HG02852 (cell line): ENCODE data around the gene KIF13A.
"Not testable (repeated sequence)": the region's sequence is repeated elsewhere in the genome, so short reads cannot be mapped to it uniquely, and the experiment has no call there.

Source experiments
- ATAC-seq: cut with Tn5 transposase; IDR thresholded peaks from one replicate; pipeline ENCODE4 v1.9.1; 2021; ENCODE audit warnings: mild to moderate bottlenecking, moderate library complexity; ENCODE audit not compliant: unreplicated experiment

Gene KIF13A

DNA sequence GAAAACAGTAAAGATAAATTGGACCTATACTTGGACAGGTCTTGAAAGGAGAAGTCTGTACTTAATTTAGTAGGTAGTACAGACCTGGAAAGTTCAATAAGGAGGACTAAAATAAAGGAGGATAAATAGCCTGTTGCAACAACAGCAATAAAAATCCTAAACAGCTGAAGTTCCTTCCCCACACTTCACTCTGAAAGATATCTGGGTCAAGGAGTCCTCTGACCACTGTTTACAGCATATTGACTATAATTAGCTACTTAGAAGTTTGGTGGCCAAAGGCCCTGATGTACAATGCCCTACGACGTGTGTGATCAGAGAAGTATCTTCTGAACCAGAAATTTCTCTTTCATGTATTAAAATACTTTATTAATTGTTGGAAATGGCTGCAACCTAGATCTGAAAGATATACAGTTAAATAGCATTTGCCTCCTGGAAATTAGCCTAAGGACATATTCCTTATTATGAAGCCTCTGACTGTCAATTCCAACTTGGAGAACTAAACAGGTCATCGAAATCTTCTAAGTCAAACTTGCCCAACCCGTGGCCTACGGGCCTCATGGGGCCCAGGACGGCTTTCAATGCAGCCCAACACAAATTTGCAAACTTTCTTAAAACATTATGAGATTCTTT is 82.8 kb downstream of the KIF13A start:
- ATAC-seq, result no peak

DNA sequence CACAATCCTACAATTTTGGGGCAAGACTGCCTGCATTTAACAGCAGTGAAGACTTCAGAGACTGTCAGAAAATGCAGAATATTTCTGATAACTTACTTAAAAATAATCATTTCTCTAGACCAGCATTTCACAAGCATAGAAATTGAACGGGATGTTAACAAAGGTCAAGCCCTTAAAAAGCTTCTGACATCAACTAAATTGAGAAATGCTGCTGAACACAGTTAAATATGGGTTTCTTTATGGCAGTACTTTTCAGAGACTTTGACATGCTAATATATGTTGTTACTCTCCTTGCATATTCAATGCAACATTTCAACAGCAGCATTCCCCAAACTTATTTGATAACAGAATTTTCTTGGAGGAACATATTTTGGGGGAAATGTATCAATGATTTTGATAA is 84.5 kb downstream of the KIF13A start:
- ATAC-seq, result no peak

DNA sequence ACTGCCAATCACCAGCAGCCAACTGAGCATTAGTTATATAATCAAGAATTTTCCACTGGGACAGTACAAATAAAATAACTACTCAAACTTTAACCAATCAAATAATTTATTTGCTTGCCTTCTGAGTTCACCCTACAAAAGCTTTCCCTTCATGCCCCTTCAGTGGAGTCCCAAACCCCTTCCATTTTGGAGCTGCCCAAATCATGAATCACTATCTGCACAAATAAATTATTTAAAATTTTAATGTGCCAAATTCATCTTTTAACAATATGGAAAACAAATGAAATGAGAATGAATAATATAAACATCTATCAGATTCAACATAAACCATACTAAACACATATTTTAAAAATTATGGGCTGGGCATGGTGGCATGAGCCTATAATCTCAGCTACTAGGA is 85.9 kb downstream of the KIF13A start:
- ATAC-seq, result no peak

DNA sequence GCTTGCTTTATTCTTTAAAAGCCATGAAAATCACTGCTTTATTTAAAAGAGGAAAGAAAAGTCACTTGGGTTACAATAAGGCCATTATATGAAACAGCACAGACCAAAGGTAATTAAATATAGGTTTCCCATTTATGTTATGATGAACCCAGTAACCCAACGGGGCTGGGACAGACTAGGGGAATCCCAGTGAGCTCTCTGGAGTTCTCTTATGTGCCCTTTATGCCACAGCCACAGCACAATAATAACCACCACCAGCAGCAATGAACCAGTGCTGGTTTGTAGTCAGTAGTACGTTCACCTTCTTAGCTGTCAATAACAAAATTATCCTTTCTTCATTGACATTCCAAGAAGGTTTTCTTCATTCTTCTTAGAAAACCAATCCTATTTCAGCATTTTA is 87.4 kb downstream of the KIF13A start:
- no peak for ATAC-seq

DNA sequence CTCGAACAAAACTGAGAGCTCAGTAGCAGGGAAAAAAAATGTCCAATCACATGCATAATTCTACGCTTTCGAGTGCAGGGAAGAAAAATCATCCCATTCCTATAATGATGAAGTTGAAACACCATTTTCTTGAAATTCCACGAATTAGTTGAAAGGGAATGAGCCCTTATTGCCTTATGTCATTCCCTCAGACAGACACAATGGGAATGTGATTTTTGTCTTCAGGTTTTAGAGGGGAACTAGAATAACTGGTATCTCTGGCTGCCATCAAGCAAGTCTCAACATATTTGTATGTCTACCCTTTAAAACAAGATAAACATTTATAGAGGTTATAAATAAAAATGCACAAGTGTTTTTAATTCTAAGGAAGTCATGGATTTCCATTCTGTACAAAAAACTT is 87.9 kb downstream of the KIF13A start:
- ATAC-seq, result no peak

DNA sequence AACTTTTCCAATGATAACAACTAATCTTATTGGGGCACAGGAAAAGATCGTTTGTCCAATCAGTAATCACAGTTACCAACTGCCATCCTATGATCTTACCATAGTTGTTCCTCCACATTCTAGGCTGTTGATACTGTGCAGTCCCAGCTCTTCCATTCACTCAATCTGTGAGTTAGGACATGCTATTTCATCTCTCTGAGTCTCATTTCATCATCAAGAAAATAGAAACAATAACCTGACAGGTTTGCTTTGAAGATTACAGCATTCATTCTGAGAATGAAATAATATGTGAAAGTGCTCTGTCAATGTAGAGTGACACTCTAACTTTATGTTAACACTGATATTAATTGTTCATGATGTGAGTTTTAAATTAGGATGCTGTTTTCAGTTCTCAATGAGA is 89.8 kb downstream of the KIF13A start:
- no peak for ATAC-seq

DNA sequence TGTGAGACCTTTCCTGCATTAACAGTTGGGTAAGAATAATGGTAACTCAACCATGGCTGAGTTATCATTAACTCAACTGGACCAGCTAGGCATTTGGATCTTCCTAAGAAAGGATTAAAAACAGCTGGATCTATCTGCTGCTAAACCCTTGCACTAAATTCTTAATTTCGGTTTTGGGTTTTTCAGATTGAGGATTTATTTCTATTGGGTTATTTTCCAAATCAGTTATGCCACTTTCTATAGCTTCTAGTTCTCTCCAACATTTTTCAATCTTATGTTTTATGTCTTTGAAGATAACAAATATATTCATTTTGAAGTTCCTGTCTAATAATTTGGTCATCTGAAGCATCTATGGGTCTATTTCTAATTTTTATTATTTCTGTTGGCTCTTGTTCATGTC is 92.5 kb downstream of the KIF13A start:
- no peak for ATAC-seq

DNA sequence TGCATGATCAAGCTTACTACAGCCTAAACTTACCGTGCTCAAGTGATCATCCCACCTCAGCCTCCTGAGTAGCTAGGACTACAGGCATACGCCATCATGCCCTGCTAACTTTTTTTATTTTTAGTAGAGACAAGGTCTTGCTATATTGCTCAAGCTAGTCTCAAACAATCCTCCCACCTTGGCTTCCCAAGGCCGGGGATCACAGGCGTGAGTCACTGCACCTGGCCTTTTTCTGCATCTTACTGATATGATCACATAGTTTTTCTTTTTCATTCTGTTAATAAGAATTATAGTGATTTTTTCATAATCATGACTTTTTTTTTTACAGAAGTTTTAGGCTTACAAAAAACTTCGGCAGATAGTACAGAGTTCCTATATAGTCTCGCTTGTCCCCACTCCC is 93.2 kb downstream of the KIF13A start:
- no peak for ATAC-seq

DNA sequence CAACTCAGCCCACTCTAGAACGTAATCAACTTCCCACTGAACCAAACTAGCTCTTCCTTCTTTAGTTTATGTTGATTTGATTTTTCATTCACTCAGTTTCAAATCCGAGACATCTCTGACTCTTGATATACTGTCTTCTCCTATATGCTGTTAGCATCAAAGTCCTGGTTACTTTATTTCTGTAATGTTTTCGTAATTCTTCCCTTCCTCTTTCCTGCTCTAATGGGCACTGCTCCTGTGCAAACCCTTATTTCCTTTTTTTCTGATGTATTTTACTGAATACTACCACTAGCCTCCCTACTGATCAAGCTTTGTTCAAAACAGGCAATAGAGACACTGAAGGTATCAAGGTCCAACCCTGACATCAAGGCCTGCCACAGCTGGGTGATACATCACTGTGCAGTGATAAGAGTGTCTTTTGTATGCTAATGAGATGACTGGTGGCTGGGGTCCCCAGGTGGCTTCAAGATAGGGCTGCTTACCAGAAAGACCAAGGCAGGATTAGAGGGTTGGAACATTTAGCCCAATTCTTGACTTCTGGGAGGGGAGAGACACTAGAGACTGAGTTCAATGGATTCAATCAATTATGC is 95.2 kb downstream of the KIF13A start:
- no peak for ATAC-seq

DNA sequence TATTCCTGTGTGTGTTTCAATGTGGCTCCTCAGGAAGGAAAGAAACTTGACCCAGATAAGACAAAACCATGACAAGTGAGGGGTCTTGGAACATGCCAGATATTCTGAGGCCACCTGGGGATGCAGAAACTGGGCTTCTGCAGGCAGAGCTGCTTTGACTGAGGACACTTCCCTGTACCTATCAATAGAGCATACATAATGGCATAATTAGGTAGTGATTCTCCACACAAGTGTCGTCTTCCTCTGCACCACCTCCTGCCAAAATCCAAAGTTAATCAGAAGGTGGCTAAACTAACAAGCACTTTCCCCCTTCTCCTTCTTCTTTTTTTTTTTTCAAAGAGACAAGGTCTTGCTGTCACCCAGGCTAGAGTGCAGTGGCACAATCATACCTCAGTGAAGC is 97.1 kb downstream of the KIF13A start:
- ATAC-seq, result no peak

DNA sequence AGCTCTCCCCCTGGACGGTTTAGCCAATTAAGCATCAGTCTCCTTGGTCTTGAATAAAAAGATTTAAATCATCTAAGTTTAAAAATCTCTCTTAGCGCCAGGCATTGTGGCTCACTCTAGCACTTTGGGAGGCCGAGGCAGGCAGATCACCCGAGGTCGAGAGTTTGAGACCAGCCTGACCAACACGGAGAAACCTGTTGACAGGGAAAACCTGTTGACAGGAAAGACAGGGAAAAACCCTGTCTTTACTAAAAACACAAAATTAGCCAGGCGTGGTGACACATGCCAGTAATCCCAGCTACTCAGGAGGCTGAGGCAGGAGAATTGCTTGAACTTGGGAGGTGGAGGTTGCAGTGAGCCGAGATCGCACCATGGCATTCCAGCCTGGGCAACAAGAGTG is 97.7 kb downstream of the KIF13A start:
- ATAC-seq, result not testable (repeated sequence)

DNA sequence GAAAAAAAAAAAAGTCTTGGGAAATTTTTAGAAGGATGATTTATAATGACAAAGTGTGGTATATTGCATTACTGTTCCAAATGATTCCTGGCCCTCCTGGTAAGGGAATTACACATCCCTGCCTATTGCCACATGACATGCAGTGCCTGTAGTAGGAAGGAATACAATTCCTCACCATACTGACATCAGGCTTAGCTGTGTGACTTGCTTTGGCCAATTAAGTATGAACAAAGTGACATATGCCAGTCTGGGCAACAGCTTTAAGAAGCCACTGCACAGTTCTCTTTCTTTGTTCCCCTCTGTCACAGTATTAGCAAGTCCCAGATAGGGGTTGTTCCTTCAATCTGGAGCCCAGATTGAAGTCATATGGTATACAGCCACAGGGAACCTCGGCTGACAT is 100.5 kb downstream of the KIF13A start:
- no peak for ATAC-seq

DNA sequence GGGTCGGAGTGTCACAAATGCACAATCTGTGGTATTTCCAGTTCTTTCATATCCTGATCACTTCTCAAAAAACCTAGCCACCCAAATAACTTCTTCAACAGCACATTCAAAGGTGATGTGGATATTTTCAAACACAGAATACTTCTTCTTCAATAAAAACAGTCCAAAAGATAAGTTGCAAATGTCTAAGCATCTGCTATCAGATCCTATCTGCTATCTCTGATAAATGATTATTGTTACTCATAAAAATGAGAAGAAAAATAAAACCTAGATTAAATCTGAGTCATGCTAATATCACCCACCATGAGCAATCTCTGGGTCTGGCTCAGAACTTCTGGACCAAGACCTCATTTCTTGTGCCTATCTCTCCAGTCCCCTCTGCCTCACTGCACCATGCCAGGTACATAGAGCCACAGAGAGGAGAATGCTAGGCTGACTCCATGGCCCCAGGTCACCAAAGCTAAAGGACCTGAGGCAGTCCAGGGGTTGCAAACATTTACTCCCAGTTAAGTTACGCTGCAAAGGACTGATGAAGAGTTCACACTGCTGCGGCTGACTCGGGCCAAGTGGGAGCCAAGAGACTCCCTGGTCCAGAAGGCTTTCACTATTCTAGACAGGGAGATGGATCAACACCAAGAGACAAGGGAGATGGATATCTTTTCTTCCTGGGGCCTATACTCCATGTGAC is 101.4 kb downstream of the KIF13A start:
- no peak for ATAC-seq

DNA sequence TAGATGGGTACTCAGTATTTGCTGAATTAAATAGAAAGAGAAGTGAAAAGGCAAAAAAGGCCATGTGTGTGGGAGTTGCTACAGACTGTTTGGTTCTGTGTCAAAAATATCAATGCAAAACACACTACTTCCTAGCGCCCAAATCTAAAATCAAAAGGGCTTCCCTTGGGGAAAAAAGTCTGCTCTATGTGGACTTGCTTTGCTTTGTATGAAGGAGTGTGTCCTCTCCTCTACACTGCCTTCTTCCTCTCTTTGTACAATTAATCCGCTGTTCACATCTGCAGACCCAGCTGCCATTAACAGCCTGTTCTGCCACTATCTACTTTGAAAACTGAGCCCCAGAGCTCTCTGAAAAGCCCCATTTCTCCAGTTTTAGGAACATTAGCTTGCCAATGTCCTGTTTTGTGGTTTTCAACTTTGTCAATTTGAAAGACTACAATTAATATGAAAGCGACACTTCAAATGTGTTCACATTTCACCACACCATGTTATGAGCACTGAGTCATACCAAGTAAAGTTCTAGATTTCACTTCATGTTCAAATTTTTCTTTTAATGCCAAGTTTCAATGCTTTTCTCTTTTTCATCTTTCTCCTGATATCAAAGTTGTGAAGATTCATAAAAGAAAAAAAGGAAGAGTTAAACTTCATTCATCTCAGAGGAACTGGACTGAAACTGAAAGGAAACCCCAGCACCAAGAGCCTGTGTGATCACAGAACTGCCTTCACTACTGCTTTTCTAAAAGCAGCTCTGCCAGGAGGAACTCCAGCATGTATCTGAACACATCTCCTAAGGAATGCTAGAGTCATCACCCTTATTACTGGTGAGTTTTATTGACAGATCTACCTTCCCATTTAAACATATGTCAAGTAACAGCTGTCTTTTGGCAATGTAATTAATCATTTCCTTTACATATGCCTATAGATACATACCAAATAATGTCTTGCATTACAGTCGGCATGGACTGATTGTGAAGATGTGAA is 102.6 kb downstream of the KIF13A start:
- ATAC-seq, result peak; percentile 87

DNA sequence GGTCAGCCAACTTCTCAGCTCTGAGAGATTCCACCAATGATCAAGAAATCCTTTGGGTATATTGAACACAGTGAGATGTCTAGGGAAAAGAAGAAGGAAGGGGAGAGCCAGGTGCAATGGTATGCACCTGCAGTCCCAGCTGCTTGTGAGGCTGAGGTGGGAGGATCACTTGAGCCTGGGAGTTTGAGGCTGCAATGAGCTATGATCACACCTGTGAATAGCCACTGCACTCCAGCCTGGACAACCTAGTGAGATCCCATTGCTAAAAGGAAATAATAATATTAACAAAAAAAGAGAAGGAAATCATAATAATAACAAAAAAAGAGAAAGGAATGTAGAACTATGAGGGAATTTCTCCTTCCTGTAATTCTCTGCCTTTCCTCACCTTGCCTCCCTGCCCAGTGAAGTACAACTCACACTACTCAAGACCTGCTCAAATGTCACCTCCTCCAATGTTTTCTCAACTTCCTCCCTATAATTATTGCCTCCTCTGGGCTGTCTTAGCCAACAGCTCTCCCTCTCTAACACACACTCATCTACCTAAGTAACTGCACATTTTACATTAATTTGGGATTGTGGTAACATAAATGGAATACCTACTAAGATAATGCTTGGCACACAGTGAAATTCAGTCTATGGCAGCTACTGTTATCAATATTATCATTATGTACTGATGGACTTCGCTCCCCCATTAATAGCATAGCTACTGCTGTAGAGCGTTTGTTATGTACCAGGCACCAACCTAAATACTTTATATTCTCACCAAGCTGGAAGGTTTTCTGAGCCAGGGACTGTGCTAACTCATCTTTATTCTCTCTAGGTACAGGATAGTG is 103.6 kb downstream of the KIF13A start:
- peak; percentile 0 for ATAC-seq

DNA sequence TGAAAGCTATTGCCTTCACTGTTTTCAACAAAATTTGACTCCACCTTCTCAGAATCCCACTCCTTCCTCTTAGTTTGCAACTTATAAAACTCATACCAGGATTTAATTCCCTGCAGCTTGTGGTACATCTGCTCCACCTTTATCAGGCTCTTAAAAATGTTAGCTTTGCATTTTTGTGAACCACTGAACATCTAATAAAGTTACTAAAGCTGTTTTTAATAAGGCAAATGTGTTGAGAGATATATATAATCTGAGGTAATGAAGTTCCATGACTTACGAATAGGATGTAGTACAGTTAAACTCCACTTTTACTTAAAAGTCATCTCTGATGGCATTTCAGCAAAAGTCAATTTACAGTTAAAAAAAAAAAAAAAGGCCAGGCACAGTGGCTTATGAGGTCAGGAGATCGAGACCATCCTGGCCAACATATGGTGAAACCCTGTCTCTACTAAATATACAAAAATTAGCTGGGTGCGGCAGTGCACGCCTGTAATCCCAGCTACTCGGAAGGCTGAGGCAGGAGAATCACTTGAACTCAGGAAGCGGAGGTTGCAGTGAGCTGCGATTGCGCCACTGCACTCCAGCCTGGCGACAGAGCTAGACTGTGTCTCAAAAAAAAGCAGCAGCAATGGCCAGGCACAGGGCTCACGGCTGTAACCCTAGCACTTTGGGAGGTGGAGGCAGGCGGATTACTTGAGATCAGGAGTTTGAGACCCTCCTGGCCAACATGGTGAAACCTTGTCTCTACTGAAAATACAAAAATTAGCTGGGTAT is 106.2 kb downstream of the KIF13A start:
- no peak for ATAC-seq

DNA sequence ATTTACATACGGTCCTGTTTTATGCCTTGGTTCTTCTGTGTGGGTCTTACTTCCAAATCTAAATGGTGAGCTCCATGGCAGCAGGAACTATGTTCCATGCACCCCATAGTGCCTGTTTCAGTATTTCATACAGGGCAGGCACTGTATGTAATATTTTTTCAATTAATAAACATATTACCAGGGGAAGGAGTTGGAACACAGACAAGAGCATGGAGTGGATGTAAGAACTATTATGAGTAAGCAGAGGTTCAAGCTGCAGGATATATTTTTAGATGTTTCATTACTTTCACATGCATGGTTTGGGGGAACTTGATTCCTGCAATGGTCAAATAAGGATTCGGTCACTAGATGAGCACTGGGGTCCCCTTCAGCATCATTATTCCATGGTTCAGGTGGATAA is 108.3 kb downstream of the KIF13A start:
- ATAC-seq, result no peak

DNA sequence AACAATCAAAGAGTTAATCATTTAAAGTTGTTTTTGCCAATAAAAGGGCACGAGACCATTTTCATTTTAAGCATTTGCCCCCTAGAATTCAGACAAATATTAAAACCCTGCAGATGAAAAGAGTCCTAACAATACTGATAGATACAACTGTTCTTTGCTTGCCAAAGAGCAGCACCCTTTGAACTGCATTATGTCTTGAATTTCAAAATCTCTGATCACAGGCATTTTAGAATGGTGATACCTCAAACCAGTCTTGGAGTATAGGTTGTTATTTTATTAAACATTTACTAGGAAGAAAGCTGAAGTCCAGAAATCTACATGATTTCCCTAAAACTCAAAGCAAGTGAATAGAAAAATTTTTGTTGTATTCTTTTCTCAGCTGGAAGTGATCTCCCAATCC is 108.7 kb downstream of the KIF13A start:
- no peak for ATAC-seq

DNA sequence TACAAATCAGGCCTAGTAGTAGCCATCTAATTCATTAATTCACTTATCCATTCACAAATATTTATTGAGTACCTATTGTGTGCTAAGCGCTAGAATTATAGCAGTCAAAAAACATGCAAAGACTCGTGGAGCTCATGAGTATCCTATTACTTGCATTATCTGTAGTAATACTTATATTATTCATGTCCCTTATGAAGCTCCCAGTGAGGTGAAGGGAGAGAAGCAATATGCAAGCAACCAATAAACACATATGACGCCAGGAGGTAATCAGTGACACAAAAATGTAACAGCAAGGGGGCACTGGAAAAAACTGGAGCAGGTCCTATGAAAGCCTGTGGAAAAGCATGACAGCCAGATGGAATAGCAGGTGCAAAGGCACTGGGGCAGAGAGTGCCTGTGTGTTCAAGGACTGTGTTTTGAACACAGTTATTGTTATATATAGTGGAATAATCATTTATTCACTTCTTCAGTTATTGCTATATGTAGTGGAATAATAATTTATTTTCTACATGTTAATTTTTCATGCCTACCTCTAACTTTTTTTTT is 109.5 kb downstream of the KIF13A start:
- ATAC-seq, result no peak
